HG02642 (cell line): ENCODE measurements around the gene SLC35G3.
"Not testable (repeated sequence)": the region's sequence is repeated elsewhere in the genome, so short reads cannot be mapped to it uniquely, and the experiment has no call there.

Source experiments
- ATAC-seq: cut with Tn5 transposase; IDR thresholded peaks from one replicate; pipeline ENCODE4 v1.9.1; 2021; ENCODE audit warnings: mild to moderate bottlenecking; ENCODE audit not compliant: unreplicated experiment, poor library complexity

SLC35G3 gene

DNA sequence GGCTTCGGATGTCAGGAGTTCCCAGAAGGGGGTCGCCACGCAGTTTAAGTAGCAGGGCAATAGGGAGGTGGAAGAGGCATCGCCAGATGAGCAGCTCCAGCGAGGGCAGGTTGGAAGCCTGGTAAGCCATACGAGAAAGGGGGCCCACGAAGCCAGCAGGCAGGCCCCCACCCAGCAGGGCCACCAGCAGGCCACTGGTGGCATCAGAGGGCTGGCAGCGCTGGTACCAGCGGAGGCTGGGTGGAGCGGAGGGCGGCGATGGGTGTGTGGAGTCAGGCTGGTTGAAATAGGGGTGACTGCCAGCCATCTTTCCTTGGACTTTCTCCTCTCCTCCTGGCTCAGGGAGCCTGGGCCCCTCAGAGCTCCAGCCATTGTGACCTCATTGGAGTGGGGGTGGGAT lies at the start of gene SLC35G3:
Gene SLC35G3, minus strand, starts transcription at position 393 of the 400 bp plus-strand sequence. Its CDS starts 86 bp downstream, at position 307.
- ATAC-seq: not testable (repeated sequence)

DNA sequence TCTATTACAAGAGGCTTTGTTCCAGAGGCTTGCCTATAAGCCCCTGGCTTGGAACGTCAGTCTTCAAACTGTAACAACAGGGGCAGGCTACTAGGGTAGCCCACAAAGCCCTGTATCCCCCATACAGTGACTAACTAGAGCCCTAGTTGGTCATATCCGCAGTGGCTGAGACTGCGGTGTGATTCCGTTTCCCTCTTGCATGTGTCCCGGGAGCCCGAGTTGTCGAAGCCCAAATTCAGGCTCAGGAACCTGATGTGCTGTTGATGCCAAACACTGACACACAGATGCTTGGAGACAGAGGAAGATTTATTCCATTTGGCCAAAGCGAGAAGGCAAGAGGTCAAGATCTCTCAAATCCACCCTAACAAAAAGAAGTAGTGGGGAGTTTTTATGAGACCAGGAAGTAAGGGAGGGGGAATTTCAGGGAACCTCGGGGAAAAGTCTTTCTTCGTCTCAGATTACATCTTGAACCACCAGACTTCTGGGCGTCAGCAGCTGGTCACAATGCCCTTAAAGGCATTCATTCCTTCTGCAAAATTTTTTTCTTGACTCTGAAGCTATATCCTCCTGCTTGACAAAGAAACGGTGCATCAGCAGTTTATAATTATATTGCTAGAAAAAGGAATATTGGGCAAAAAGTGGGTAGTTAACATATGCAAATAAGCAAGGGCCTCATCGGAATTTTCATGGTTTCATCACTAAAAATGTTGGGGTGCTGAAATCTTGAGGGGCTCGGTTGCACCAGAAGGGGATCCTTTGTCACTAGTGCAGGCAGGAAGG lies 49.6 kb upstream of the SLC35G3 start:
- peak; percentile 11 for ATAC-seq

DNA sequence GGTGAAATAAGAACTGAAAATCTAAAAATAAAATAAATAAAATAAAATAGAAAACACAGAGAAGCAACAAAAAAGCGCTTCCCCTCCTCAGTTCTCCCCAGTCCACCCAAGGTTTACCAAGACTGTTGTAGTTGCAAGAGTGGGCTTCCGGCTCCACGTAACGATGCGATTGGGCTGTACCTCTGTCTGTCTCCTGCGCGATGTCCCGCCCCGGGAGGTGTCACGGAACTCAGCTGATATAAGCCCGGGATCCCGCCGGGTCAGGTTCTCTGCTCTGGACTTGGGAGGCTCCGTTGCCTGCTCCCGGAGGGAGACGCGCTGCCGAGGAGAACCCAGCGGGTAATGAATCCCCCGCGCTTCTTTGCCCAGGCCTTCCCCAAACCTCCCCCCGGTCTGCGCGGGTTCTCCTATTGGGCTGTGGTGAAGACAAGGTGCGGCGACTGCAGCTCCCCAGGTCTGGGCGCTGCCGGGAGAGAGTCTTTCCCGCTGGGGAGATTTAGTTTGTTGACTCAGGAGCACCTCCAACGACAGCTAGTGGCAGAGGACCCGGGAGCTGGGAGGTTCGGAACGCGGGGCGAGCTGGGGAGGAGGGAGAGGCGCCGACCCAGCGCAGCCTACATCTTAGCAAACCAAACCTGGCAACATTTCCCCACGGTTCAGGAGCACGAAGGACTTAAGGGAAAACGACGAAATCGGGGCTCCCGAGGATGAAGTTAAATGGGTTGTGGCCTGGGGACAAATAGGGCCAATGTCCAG lies 48.8 kb upstream of the SLC35G3 start, which contains the start of gene SLFN5:
Gene SLFN5, plus strand, starts transcription at position 268 of the 756 bp plus-strand sequence. CDS start 15,619 bp downstream, outside the sequence.
- ATAC-seq: peak; percentile 59

DNA sequence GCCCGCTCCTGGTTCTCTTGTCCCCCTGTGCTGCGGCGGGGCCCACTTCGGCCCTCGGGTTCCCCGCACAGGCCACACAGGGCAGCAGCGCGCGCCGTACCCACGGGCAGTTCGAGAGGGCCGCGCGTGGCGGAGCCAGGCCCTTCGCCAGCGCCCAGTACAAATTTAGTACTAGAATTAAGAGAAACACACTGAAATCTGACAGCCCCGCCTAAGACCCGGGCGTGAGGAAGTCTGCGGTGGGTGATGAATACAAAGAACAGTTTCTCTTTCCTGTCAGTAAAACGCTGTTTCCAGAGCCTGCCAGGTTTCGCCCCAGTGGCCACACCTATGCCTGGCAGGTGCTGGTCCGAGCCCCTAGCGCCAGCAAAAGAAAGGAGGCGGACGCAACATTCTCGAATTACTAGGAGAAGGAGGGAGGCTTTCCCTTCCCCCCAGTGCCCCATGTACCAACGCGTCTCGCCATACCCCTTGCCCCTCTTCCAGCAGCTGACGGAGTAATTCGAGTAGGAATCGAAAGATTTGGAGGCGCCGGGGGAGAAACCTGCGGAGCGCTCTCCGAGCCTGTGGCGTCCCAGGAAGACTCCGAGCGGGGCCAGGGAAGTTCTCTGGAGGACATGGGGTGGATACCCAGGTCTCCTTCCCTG lies 48.1 kb upstream of the SLC35G3 start:
- ATAC-seq: peak; percentile 46

DNA sequence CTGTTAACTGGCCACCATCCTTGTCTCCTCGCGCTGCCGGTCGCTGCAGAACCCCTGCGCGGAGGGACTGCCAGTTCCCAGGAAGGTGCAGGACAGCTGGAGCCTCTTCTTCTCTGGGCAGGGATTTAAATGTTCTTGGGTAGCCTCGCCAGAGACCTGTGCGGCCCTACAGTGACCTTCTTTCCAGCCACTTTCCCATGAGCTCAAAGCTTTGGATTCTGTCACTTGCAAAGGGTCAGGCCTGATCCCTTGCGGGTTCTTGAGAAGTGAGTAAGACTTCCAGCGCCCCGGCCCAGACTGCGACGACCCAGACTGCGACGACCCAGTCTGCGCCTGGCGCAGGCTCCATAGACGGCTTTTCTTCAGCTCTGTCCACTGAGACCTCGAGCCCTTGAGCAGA lies 47.3 kb upstream of the SLC35G3 start:
- ATAC-seq: no peak

DNA sequence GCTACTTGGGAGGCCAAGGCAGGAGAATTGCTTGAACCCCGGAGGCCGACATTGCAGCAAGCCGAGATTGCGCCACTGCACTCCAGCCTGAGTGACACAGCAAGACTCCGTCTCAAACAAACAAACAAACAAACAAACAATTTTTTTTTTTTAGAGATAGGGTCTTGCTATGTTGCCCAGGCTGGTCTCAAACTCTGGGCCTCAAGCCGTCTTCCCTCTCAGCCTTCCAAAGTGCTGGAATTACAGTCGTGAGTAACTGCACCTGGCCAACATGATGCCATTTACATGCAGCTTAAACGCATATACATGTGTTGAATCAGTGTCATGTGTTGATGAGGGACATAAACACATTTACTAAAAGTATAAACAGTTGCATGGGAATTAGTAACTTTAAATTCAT lies 46.7 kb upstream of the SLC35G3 start:
- ATAC-seq: no peak

DNA sequence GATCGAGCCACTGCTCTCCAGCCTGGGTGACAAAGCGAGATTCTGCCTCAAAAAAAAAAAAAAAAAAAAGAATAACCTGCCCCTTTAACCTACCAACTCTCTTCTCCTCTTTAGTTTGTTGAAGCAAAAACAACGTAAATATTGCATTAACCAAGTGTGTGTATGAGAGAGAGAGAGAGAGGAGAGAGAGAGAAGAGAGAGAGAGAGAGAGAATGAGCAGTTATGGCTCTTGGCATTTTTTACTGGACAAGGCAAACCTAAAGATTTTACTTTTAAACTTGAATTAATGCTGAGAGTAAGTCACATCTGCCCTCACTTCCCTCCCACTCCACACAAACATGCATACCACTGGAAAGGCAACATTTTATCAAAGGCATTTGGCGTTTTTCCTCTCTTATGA lies 45.6 kb upstream of the SLC35G3 start:
- ATAC-seq: no peak

DNA sequence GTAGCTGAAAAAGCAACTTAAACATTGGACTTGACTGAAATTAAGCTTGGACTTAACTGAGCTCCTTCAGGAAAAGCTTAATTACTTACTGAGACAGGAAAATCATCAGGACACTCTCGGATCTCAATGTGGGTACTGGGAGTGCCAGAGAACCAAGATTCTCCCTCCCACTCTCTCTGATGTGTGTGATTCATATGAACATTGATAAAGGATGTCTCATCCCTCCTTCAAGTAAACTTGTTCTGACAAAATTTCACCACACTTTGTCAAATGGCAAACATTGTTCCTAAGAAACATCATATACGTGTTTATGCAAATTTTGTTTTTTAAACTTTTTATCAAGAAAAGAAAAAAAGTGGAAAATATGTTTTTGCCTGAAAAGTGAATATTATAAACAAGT lies 44.6 kb upstream of the SLC35G3 start:
- no peak for ATAC-seq

DNA sequence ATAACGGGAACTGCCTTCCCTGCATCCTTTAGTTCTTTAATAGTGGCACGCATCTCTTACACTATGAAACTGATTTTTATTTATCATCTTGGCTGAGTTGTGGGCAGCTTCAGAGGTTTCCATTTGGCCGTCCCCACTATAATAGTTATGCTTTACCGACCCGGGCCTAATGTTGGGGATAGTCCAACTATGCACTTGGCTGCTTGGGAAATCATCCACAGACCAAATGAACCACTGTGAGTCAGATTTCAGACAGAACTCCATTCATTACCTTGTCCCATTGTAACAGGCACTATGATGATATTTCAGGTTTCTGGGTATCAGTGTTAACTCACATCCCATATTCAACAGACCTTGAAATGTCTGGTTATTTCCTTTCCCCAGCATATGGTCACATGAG lies 42.6 kb upstream of the SLC35G3 start:
- ATAC-seq: no peak

DNA sequence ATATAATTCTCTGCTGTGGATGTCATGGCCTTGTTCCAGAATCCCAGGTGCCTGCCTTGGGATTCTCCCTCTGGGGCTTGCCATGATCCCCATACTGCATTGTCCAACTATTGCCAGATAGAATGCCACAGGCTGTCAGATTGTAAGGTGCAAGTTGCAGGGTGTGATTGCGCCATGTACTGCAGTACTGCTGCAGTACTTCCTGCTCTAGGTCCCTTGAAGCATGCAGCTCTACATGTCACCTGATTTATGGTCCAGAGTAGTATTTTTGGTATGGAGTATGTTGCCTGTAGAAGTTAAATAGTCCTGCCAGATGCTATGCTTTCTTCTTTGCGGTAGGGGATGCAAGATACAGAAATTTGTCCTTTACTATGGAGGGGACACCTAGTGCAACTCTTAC lies 41.7 kb upstream of the SLC35G3 start:
- no peak for ATAC-seq

DNA sequence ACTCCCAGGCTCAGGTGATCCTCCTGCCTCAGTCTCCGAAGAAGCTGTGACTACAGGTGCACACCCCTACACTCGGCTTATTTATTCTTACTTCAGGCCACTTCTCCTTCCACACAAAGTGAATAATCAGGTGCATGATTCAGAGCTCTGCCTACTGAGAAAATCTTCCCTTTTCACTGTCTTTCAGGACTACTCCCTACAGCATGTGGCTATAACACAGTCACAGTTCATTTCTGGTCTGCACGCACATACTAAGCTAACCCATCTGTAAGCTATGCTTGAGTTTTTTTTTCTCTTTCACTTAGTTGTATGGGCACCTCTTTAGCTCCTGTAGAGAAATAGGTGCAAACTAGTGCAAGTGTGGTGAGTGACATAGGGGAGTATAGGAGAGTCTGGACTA lies 41.1 kb upstream of the SLC35G3 start:
- ATAC-seq: no peak

DNA sequence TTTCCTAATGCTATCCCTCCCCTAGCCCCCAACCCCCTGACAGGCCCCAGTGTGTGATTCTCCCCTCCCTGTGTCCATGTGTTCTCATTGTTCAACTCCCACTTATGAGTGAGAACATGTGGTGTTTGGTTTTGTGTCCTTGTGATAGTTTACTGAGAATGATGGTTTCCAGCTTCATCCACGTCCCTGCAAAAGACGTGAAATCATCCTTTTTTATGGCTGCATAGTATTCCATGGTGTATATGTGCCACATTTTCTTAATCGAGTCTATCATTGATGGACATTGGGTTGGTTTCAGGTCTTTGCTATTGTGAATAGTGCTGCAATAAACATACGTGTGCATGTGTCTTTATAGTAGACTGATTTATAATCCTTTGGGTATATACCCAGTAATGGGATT lies 40.1 kb upstream of the SLC35G3 start:
- not testable (repeated sequence) for ATAC-seq

DNA sequence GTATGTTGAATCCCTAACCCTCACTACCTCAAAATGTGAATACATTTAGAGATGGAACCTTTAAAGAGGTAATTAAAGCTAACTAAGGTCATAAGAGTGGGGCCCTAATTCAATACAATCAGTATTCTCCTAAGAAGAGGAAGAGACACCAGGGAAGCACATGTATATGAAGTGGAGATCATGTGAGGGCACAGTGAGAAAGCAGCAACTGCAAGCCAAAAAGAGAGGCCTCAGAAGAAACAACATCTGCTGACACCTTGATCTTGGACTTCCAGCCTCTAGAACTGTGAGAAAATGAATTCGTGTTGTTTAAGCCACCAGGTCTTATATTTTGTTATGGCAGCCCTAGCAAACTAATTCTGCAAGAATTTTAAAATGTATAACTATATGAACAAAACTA lies 35.4 kb upstream of the SLC35G3 start:
- ATAC-seq: no peak

DNA sequence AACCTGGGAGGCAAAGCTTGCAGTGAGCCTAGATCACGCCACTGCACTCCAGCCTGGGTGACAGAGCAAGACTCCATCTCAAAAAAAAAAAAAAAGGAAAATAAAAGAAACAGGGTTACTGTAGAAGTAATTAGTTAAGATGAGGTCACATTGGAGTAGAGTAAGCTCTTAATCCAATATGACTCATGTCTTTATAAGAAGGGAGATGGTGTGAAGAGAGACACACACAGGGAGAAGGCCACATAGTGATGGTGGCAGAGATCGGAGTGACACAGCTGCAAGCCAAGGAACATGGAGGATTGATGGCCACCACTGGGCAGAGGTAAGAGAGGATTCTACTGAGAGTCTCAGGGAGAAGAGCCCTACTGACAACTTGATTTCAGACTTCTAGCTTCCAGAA lies 33.4 kb upstream of the SLC35G3 start:
- no peak for ATAC-seq

DNA sequence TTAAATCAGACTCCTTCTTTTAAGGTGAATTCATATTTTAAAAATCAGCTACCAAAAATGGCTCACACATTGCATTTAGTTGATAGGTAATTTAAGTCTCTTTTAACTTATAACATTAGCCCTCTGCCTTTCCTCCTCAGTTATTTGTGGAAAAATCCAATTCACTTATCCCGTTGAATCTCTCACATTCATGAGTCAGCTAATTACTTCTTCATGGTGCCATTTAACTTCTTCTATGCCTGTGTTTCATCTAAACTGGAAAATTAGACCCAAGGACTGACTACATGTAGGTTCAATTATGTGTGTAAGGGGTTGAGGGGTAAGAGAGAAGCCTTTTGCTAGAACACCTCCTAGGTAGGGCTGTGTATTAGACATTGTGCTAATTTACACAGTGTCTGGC lies 30.2 kb upstream of the SLC35G3 start:
- ATAC-seq: no peak

DNA sequence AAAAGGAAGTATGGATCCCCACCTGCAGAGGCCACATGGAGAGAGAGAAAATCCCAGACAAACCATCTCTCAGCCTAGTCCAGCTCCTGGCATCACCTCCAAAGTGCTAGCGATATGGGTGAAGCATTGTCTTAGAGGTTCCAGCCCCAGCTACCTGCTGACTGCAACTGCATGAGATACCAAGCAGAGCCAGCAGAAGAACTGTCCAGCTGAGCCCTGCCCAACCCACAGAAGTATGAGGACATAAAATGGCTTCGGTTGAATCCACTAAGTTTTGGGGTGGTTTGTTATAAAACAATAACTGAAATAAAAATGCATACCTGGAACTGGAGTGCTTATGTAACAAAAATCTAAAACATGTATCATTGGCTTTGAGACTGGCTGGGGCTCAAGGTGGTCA lies 28.3 kb upstream of the SLC35G3 start:
- no peak for ATAC-seq

DNA sequence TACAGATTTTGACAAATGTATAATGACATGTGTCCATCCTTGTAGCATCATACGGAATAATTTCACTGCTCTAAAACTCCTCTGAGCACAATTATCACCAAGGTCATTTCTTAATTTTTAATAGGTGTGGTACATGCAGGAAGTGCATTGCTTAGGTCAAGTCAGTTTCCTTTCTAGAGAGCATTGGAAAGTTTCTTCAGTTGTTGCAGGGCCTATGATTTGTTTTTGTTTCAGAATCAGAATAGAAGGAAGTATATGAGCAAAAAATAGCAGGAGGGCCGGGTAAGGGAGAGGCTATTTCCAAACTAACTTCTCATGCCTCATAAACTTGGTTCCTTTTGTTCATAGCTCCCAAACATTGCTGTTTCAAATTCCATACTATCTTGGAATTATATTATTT lies 24.7 kb upstream of the SLC35G3 start:
- no peak for ATAC-seq

DNA sequence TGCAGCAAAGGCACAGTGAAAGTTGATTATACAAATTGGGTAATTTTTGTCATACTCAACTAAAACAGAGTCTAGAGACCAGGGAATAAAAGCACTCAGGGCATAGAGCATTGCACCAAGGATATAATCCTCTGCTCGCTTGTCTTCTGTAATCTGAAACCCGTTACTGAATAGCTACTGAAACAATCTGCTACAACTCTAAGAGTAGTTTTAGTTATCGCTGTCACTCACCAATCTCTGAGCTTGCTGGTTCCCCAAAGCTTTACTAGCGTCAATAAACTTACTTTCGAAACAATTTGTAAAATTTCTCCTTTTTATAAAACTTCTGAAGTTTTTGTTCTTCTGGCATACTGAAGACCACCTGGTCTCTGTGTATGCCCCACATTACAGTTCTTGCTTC lies 22.9 kb upstream of the SLC35G3 start:
- no peak for ATAC-seq

DNA sequence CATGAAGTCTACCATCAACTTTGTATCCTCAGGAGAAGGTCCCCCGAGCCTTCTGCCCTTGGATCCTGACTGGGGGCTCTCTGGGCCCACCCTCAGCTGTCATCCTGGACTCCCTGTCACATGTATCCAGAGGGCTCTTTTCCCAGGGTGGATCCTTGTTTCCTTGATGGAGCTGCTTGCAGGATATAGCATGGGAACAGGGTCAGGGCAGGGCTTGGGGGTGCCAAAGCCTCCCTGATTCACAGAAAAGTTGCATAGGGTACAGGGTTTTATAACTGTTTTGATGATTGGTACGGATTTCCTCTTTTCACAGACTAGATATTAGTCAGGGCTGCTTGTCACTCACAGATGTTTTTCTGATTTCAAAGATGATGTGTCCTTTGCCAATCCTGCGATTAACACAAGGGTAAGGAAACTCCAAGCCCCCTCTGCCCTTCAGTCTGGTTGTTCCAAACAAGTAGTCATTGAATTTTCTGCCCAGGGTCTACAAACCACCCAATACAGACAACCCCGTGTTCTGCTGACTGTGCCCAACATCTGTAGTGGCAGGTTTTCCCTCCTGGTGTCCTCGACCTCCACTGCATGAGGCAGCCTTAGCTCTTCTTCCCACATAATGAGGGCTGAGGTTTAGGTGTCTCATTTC lies 20.6 kb upstream of the SLC35G3 start:
- ATAC-seq: no peak

DNA sequence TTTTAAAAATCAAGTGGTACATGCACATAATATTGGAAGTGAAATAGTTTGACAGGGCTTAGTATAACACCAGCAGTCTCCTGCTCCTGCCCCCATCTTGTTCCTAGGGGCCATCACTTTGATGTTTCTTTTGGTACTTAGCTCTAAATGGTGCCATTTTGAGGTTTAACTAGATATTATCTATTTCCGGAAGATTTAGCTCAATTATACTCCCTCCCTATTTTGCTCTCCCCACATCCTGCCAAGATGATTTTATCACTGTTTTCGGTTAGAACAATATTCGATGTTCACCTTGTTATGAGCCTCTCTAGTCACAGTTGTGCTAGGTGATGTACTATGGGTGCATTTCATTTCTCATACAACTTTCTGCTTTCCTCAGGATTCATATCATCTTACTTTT lies 20.0 kb upstream of the SLC35G3 start:
- ATAC-seq: no peak
